Measurements from ENCODE around the gene TMEM208. TPM values are rescaled to one million over a fixed set of nuclear protein-coding genes. Genes with fewer than 3 reads are reported as not detected.
A peak's percentile ranks its signal among the peaks of the same experiment; 100 is the strongest.

The TMEM208 gene
- total and polyA plus RNA-seq, 2 of the 13 experiments (the other 11 are each of a cell fraction or from before 2014, with no cell fraction given) = 58.8 to 72.9 TPM

- TF ChIP-seq PITX1 (CRISPR knock-in tag; IDR thresholded peaks at IDR 0.05) (no peak), ZBTB37 (CRISPR knock-in tag; IDR thresholded peaks at IDR 0.05) (no peak)
Observed at GRCh38 chr16:67197704-67198103, 29.2 kb upstream of the TMEM208 start (continued).

- H3K27ac ChIP-seq (ENCODE audit: extremely low read length, insufficient read depth, low read length) = peak overlapping the region; percentile 4
- H2AFZ ChIP-seq (ENCODE audit: low read length) = no peak overlapping the region
- H3K36me3 ChIP-seq (replicated peaks in 1 of 2; ENCODE audit: control insufficient read depth in 1 of 2, insufficient read depth in 2 of 2, low read length in 2 of 2) = peaks cover 53 to 79% of the 10 kb centered on the region in 2 experiments
- H4K20me1 ChIP-seq (ENCODE audit: insufficient read depth, low read length) = no peaks in the 10 kb centered on the region
- intact Hi-C loops (cut with micrococcal nuclease; ENCODE audit: unreplicated experiment) (no loop called here), in situ Hi-C loops (cut with HindIII; ENCODE audit: extremely low pct_ligation_motif_present, low pct_unique_long_range_greater_than_20kb) (no loop called here)
- no peaks in the 10 kb centered on the region for H3K27me3 ChIP-seq (ENCODE audit: control insufficient read depth in 1 of 2, insufficient read depth in 2 of 2, low read length in 2 of 2)
- H3K4me2 ChIP-seq (ENCODE audit: low read depth, low read length) = no peak overlapping the region
- 92% methylated on average over 12 of the region's 12 CpGs for WGBS (ENCODE audit: low lambda C conversion rate)
- POLR2A ChIA-PET = interaction anchor here (0.9 to 1.8 kb wide), 6 partner anchors 8 to 49 kb away, joined by 3 to 7 read pairs (median 5); partner anchors contain the start of genes FHOD1, NOL3 and TMEM208
- BruUV-seq (replicated peaks) = no TSS peak
- no peak for FAIRE-seq
- DNase-seq (ENCODE audit: low spot score) = no peak
- H3K79me2 ChIP-seq (ENCODE audit: insufficient read depth, low read length) = peaks cover 8% of the 10 kb centered on the region
- no peak overlapping the region for H3K4me3 ChIP-seq (replicated peaks in 1 of 3; ENCODE audit: insufficient read depth in 1 of 3, low read depth in 2 of 3, low read length in 3 of 3)
- CTCF ChIA-PET (ENCODE audit: low intra/inter-chr PET ratio, low total read pairs) = no interaction called here
- ATAC-seq = peak; percentile 25
- H3K4me1 ChIP-seq (ENCODE audit: insufficient read depth, low read length) = peaks cover 11% of the 10 kb centered on the region
- no peak overlapping the region for H3K9ac ChIP-seq (ENCODE audit: insufficient read depth, low read depth, low read length)
- H3K9me3 ChIP-seq (ENCODE audit: low read length) = no peaks in the 10 kb centered on the region
- TF ChIP-seq IRF2 (CRISPR knock-in tag; IDR thresholded peaks at IDR 0.05) = no peak
- no peak for TF ChIP-seq UBTF (CRISPR knock-in tag; IDR thresholded peaks at IDR 0.05)
- peak; percentile 49 for TF ChIP-seq CTCF (CRISPR knock-in tag; IDR thresholded peaks at IDR 0.05)
- TF ChIP-seq POGK (CRISPR knock-in tag; conservative IDR thresholded peaks at IDR 0.05) = no peak
- TF ChIP-seq SMARCC2 (IDR thresholded peaks at IDR 0.05) = no peak
- TF ChIP-seq ZNF30 (CRISPR knock-in tag; IDR thresholded peaks at IDR 0.05) = no peak
- TF ChIP-seq ETV6 (CRISPR knock-in tag; conservative IDR thresholded peaks at IDR 0.05) = no peak
- no peak for TF ChIP-seq HBP1 (CRISPR knock-in tag; IDR thresholded peaks at IDR 0.05; ENCODE audit: low read depth)
- no peak for TF ChIP-seq SYNCRIP (IDR thresholded peaks at IDR 0.05; ENCODE audit: insufficient read depth, low read depth, low read length)
- no peak for TF ChIP-seq ZFP82 (CRISPR knock-in tag; IDR thresholded peaks at IDR 0.05; ENCODE audit: borderline replicate concordance)
- no peak for TF ChIP-seq CCDC6 (CRISPR knock-in tag; IDR thresholded peaks at IDR 0.05)
Observed at GRCh38 chr16:67198238-67198734, 28.6 kb upstream of the TMEM208 start.

Measured in HepG2 (cell line).